HepG2 (cell line): Measurements from ENCODE around the gene ZNF526. TPM values are rescaled to one million over a fixed set of nuclear protein-coding genes. Genes with fewer than 3 reads are reported as not detected.

Source experiments
- CHCHD3 ChIP-seq: sonication (generic); formaldehyde crosslinking; IDR thresholded peaks from 2 replicates; pipeline ENCODE4 v1.8.0; 2022; ENCODE audit warnings: mild to moderate bottlenecking, missing genetic modification reagents, moderate library complexity
- ETV5 ChIP-seq: IDR thresholded peaks from 2 replicates; pipeline ENCODE4 v1.6.1; 2018; ENCODE audit warnings: missing biosample characterization, missing genetic modification reagents, inconsistent platforms, borderline replicate concordance
- KLF11 ChIP-seq: IDR thresholded peaks from 2 replicates; pipeline ENCODE4 v1.6.1; 2016; ENCODE audit warnings: missing compliant biosample characterization
- NFIB ChIP-seq: sonication (generic); formaldehyde crosslinking; IDR thresholded peaks from 2 replicates; pipeline ENCODE4 v1.9.0; 2021; ENCODE audit warnings: missing genetic modification reagents, mild to moderate bottlenecking, borderline replicate concordance
- NR2F1 ChIP-seq, 2 experiments: fragments of 450-650 bp in 1 of 2; formaldehyde crosslinking in 1 of 2; IDR thresholded peaks; 2 replicates each; pipeline versions ENCODE4 v1.5.0 to v1.6.1; 2016 to 2020; ENCODE audit warnings: mild to moderate bottlenecking in 1 of 2, missing compliant biosample characterization in 1 of 2, missing genetic modification reagents in 1 of 2, moderate library complexity in 1 of 2
- POLR2AphosphoS5 ChIP-seq: IDR thresholded peaks from 2 replicates; pipeline ENCODE4 v1.6.1; 2012; ENCODE audit warnings: low read depth, low read length
- RXRB ChIP-seq: IDR thresholded peaks from 2 replicates; pipeline ENCODE4 v1.6.1; 2016; ENCODE audit warnings: borderline replicate concordance, missing genetic modification reagents, missing compliant biosample characterization
- SMAD9 ChIP-seq: sonication (generic); formaldehyde crosslinking; IDR thresholded peaks from 2 replicates; pipeline ENCODE4 v1.5.1; 2020; ENCODE audit warnings: mild to moderate bottlenecking, missing genetic modification reagents
- SRSF4 ChIP-seq: fragments of 200-400 bp; formaldehyde crosslinking; IDR thresholded peaks from one replicate; pipeline ENCODE4 v1.6.1; 2018; ENCODE audit warnings: mild to moderate bottlenecking, low read depth, low read length, moderate library complexity; ENCODE audit not compliant: poor library complexity, severe bottlenecking
- ZNF160 ChIP-seq: sonication (generic); formaldehyde crosslinking; IDR thresholded peaks from 2 replicates; pipeline ENCODE4 v1.8.0; 2022; ENCODE audit warnings: mild to moderate bottlenecking, inconsistent platforms, missing genetic modification reagents
- ZNF207 ChIP-seq: fragments of 450-650 bp; IDR thresholded peaks from 2 replicates; pipeline ENCODE4 v1.6.1; 2016; ENCODE audit warnings: antibody characterized with exemption, borderline replicate concordance
- polyA plus RNA-seq, 8 experiments: library from polyadenylated mRNA; depleted of rRNA in 3 of 8; stranded (reverse) in 7 of 8; unstranded in 1 of 8; fragments of >200 nt; fragmentation: Illumina TruSeq in 4 of 8; extraction: Trizol in 4 of 8; gene quantifications; 2 replicates each; pipeline versions ENCODE4 v1.2.1 to v1.2.3, GENCODE V29; 2011 to 2016; ENCODE audit warnings: low read depth in 4 of 8, missing spikeins in 1 of 8, mixed read lengths in 1 of 8; ENCODE audit not compliant: insufficient read depth in 1 of 8
- total RNA-seq, 5 experiments: library from RNA; depleted of rRNA; stranded (reverse); fragments of >200 nt; fragmentation: Illumina TruSeq; extraction: Trizol; gene quantifications; 2 replicates each; pipeline ENCODE4 v1.2.3, GENCODE V29; 2016; ENCODE audit warnings: low read depth in 1 of 5
- TF ChIP-seq, protein P1 (sequence below): IDR thresholded peaks from 2 replicates; pipeline ENCODE4 v1.6.1; 2016; ENCODE audit warnings: missing compliant biosample characterization, missing genetic modification reagents, borderline replicate concordance
- TF ChIP-seq, protein P2 (sequence below): IDR thresholded peaks from 2 replicates; pipeline ENCODE4 v1.6.1; 2016
- TF ChIP-seq, protein P3 (sequence below): IDR thresholded peaks from 2 replicates; pipeline ENCODE4 v1.4.0; 2020; ENCODE audit warnings: mild to moderate bottlenecking, missing genetic modification reagents
- TF ChIP-seq, protein P4 (sequence below): sonication (generic); formaldehyde crosslinking; IDR thresholded peaks from 2 replicates; pipeline ENCODE4 v1.4.0; 2020; ENCODE audit warnings: missing genetic modification reagents
- TF ChIP-seq, protein P5 (sequence below): sonication (generic); formaldehyde crosslinking; IDR thresholded peaks from 2 replicates; pipeline ENCODE4 v1.8.1; 2023; ENCODE audit warnings: missing genetic modification reagents, mild to moderate bottlenecking, borderline replicate concordance
- TF ChIP-seq, protein P6 (sequence below): sonication (generic); formaldehyde crosslinking; IDR thresholded peaks from 2 replicates; pipeline ENCODE4 v1.8.0; 2022; ENCODE audit warnings: mild to moderate bottlenecking, missing genetic modification reagents
- TF ChIP-seq, protein P7 (sequence below): sonication (generic); formaldehyde crosslinking; IDR thresholded peaks from 2 replicates; pipeline ENCODE4 v1.8.1; 2023; ENCODE audit warnings: mild to moderate bottlenecking, missing genetic modification reagents, borderline replicate concordance

The ZNF526 gene
- total and polyA plus RNA-seq, 2 of the 13 experiments (the other 11 are each of a cell fraction or from before 2014, with no cell fraction given), result 3.3 to 8.4 TPM

DNA sequence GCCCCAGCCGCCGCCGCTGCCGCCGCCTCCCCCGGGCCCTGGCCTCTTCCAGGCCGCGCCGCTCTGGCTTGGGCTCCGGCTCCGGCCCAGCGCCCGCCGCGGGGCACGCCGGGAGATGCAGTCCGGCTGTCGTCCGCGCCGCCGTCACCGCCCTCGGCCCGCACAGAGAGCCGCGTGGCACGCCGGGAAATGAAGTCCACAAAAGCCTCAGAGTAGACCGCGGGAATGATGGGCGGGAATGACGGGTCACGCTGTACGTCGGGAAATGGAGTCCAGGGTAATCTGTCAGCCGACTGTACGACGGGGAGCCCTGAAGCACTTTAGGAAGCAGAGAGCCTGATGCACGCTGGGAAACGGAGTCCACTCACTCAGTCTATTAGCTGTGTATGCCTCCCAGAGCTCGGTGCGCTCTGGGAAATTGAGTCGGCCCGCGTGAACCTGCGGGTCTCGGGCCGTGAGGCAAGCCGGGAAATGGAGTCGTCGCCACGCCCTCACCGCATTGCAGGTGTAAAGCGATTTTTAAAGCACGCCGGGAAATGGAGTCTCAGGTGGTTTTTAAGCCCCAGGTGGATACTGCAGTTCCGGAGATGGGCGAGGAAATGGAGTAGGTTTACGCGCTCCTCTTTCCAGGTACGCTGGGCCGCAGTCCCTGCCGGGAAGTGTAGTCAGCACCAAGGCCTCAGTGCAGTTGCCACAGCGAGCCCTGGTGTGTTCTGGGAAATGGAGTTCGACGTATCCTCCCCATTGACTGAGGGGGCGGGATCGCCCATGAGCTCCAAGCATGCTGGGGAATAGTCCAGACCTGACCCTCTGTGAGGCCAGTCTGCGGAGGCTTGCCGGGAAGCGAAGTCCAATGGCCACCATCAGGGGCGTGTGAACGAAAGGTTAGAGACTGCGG lies 22.6 kb downstream of the ZNF526 start, which contains the start of gene GSK3A (continued):
- TF ChIP-seq, protein P1, sequence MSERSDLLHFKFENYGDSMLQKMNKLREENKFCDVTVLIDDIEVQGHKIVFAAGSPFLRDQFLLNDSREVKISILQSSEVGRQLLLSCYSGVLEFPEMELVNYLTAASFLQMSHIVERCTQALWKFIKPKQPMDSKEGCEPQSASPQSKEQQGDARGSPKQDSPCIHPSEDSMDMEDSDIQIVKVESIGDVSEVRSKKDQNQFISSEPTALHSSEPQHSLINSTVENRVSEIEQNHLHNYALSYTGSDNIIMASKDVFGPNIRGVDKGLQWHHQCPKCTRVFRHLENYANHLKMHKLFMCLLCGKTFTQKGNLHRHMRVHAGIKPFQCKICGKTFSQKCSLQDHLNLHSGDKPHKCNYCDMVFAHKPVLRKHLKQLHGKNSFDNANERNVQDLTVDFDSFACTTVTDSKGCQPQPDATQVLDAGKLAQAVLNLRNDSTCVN (CRISPR knock-in tag), result no peak
- TF ChIP-seq SRSF4 (no peak), SMAD9 (no peak), POLR2AphosphoS5 (peak; percentile 99), CHCHD3 (no peak), ETV5 (CRISPR knock-in tag) (no peak; the same call in 1 of the 2 replicates), NFIB (no peak), KLF11 (CRISPR knock-in tag) (peak; percentile 22; the same call in 1 of the 2 replicates), ZNF207 (no peak), ZNF160 (CRISPR knock-in tag) (no peak), RXRB (peak; percentile 78), NR2F1 (CRISPR knock-in tag; IDR thresholded peaks at IDR 0.05) (no peak; a peak in 1 of 4 replicates)
- TF ChIP-seq, protein P2, sequence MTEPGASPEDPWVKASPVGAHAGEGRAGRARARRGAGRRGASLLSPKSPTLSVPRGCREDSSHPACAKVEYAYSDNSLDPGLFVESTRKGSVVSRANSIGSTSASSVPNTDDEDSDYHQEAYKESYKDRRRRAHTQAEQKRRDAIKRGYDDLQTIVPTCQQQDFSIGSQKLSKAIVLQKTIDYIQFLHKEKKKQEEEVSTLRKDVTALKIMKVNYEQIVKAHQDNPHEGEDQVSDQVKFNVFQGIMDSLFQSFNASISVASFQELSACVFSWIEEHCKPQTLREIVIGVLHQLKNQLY (CRISPR knock-in tag), result peak; percentile 87
- TF ChIP-seq, protein P3, sequence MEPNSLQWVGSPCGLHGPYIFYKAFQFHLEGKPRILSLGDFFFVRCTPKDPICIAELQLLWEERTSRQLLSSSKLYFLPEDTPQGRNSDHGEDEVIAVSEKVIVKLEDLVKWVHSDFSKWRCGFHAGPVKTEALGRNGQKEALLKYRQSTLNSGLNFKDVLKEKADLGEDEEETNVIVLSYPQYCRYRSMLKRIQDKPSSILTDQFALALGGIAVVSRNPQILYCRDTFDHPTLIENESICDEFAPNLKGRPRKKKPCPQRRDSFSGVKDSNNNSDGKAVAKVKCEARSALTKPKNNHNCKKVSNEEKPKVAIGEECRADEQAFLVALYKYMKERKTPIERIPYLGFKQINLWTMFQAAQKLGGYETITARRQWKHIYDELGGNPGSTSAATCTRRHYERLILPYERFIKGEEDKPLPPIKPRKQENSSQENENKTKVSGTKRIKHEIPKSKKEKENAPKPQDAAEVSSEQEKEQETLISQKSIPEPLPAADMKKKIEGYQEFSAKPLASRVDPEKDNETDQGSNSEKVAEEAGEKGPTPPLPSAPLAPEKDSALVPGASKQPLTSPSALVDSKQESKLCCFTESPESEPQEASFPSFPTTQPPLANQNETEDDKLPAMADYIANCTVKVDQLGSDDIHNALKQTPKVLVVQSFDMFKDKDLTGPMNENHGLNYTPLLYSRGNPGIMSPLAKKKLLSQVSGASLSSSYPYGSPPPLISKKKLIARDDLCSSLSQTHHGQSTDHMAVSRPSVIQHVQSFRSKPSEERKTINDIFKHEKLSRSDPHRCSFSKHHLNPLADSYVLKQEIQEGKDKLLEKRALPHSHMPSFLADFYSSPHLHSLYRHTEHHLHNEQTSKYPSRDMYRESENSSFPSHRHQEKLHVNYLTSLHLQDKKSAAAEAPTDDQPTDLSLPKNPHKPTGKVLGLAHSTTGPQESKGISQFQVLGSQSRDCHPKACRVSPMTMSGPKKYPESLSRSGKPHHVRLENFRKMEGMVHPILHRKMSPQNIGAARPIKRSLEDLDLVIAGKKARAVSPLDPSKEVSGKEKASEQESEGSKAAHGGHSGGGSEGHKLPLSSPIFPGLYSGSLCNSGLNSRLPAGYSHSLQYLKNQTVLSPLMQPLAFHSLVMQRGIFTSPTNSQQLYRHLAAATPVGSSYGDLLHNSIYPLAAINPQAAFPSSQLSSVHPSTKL (CRISPR knock-in tag), result no peak; the same call in 1 of the 2 replicates
- TF ChIP-seq, protein P4, sequence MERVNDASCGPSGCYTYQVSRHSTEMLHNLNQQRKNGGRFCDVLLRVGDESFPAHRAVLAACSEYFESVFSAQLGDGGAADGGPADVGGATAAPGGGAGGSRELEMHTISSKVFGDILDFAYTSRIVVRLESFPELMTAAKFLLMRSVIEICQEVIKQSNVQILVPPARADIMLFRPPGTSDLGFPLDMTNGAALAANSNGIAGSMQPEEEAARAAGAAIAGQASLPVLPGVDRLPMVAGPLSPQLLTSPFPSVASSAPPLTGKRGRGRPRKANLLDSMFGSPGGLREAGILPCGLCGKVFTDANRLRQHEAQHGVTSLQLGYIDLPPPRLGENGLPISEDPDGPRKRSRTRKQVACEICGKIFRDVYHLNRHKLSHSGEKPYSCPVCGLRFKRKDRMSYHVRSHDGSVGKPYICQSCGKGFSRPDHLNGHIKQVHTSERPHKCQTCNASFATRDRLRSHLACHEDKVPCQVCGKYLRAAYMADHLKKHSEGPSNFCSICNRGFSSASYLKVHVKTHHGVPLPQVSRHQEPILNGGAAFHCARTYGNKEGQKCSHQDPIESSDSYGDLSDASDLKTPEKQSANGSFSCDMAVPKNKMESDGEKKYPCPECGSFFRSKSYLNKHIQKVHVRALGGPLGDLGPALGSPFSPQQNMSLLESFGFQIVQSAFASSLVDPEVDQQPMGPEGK (CRISPR knock-in tag), result peak; percentile 71
- TF ChIP-seq, protein P5, sequence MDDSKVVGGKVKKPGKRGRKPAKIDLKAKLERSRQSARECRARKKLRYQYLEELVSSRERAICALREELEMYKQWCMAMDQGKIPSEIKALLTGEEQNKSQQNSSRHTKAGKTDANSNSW, result no peak
- TF ChIP-seq, protein P6, sequence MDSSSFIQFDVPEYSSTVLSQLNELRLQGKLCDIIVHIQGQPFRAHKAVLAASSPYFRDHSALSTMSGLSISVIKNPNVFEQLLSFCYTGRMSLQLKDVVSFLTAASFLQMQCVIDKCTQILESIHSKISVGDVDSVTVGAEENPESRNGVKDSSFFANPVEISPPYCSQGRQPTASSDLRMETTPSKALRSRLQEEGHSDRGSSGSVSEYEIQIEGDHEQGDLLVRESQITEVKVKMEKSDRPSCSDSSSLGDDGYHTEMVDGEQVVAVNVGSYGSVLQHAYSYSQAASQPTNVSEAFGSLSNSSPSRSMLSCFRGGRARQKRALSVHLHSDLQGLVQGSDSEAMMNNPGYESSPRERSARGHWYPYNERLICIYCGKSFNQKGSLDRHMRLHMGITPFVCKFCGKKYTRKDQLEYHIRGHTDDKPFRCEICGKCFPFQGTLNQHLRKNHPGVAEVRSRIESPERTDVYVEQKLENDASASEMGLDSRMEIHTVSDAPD (CRISPR knock-in tag), result peak; percentile 4; the same call in 1 of the 2 replicates
- TF ChIP-seq, protein P7, sequence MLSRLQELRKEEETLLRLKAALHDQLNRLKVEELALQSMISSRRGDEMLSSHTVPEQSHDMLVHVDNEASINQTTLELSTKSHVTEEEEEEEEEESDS (CRISPR knock-in tag), result 0 out of 2 replicates have a peak, but pooled peaks have one; percentile 20
